SK-N-SH treated with all-trans-retinoic acid at 6 μM for 48 hours (cell line): ENCODE results near the gene EHD4.

ENCODE experiments used
- ATAC-seq: fragments of 200-7000 bp; cut with Tn5 transposase; 3 replicates; pipeline ENCODE4 v1.9.1; 2020; ENCODE audit warnings: mild to moderate bottlenecking, moderate library complexity
- ARNTL ChIP-seq: fragments of 450-650 bp; formaldehyde crosslinking; IDR thresholded peaks from 2 replicates; pipeline ENCODE4 v1.5.0; 2020; ENCODE audit warnings: low read depth, mild to moderate bottlenecking, moderate library complexity, borderline replicate concordance
- CREB5 ChIP-seq: fragments of 250-450 bp; sonication (Bioruptor Pico); IDR thresholded peaks from 2 replicates; pipeline ENCODE4 v1.5.1; 2020; ENCODE audit warnings: low read depth, mild to moderate bottlenecking, moderate library complexity
- CSDC2 ChIP-seq: fragments of 250-450 bp; sonication (Bioruptor Pico); IDR thresholded peaks from 2 replicates; pipeline ENCODE4 v1.5.0; 2020; ENCODE audit warnings: mild to moderate bottlenecking, moderate library complexity
- CSRNP3 ChIP-seq: fragments of 250-450 bp; sonication (Bioruptor Pico); IDR thresholded peaks from 2 replicates; pipeline ENCODE4 v1.5.1; 2021; ENCODE audit warnings: mild to moderate bottlenecking, moderate library complexity
- ESRRG ChIP-seq: fragments of 250-450 bp; sonication (Bioruptor Pico); IDR thresholded peaks from 2 replicates; pipeline ENCODE4 v1.6.1; 2021; ENCODE audit warnings: mild to moderate bottlenecking
- GLIS3 ChIP-seq: fragments of 250-450 bp; sonication (Bioruptor Pico); IDR thresholded peaks from 2 replicates; pipeline ENCODE4 v1.5.0; 2020; ENCODE audit warnings: mild to moderate bottlenecking, moderate library complexity
- ISL1 ChIP-seq: fragments of 250-450 bp; sonication (Bioruptor Pico); IDR thresholded peaks from 2 replicates; pipeline ENCODE4 v2.1.2; 2022; ENCODE audit warnings: mild to moderate bottlenecking, moderate library complexity
- PATZ1 ChIP-seq: fragments of 250-450 bp; sonication (Bioruptor Pico); IDR thresholded peaks from 2 replicates; pipeline ENCODE4 v1.8.0; 2020; ENCODE audit warnings: mild to moderate bottlenecking, moderate library complexity, borderline replicate concordance
- SNAI2 ChIP-seq: fragments of 250-450 bp; sonication (Bioruptor Pico); IDR thresholded peaks from 2 replicates; pipeline ENCODE4 v1.5.0; 2020; ENCODE audit warnings: mild to moderate bottlenecking, moderate library complexity
- TCF4 ChIP-seq: fragments of 250-450 bp; sonication (Bioruptor Pico); IDR thresholded peaks from 2 replicates; pipeline ENCODE4 v1.8.0; 2021; ENCODE audit warnings: mild to moderate bottlenecking, moderate library complexity, borderline replicate concordance
- TSHZ2 ChIP-seq: fragments of 250-450 bp; sonication (Bioruptor Pico); IDR thresholded peaks from 2 replicates; pipeline ENCODE4 v1.5.0; 2020; ENCODE audit warnings: mild to moderate bottlenecking, moderate library complexity
- ZC3H10 ChIP-seq: fragments of 250-450 bp; sonication (Bioruptor Pico); IDR thresholded peaks from 2 replicates; pipeline ENCODE4 v1.5.1; 2021; ENCODE audit warnings: mild to moderate bottlenecking, moderate library complexity
- ZFP3 ChIP-seq: fragments of 250-450 bp; sonication (Bioruptor Pico); IDR thresholded peaks from 2 replicates; pipeline ENCODE4 v1.5.0; 2020; ENCODE audit warnings: mild to moderate bottlenecking, moderate library complexity
- ZFP30 ChIP-seq: fragments of 450-650 bp; formaldehyde crosslinking; IDR thresholded peaks from 2 replicates; pipeline ENCODE4 v1.5.0; 2022; ENCODE audit warnings: mild to moderate bottlenecking, moderate library complexity
- ZNF565 ChIP-seq: fragments of 450-650 bp; formaldehyde crosslinking; conservative IDR thresholded peaks from 2 replicates; pipeline ENCODE4 v1.5.0; 2020; ENCODE audit warnings: low read depth, mild to moderate bottlenecking, moderate library complexity
- ZNF70 ChIP-seq: fragments of 450-650 bp; formaldehyde crosslinking; IDR thresholded peaks from 2 replicates; pipeline ENCODE4 v1.5.0; 2020; ENCODE audit warnings: mild to moderate bottlenecking, moderate library complexity
- ZNF8 ChIP-seq: fragments of 450-650 bp; formaldehyde crosslinking; IDR thresholded peaks from 2 replicates; pipeline ENCODE4 v1.5.0; 2020; ENCODE audit warnings: mild to moderate bottlenecking, moderate library complexity

EHD4 gene

GRCh38 chr15:42009474-42009873 is 37.1 kb upstream of the EHD4 start (continued):
- TF ChIP-seq PATZ1 (CRISPR knock-in tag) (no peak), CSRNP3 (CRISPR knock-in tag) (no peak), GLIS3 (no peak)

GRCh38 chr15:42009022-42009421 is 36.7 kb upstream of the EHD4 start:
- TF ChIP-seq ZFP30 (CRISPR knock-in tag) (no peak), ZNF70 (CRISPR knock-in tag) (no peak), TSHZ2 (CRISPR knock-in tag) (no peak), TCF4 (CRISPR knock-in tag) (no peak), GLIS3 (no peak), ZFP3 (CRISPR knock-in tag) (no peak)
- no peak for ATAC-seq

- ATAC-seq, result no peak
- no peak for TF ChIP-seq ZNF565 (CRISPR knock-in tag)
These were observed 35.0 kb upstream of the EHD4 start for GRCh38 chr15:42007386-42007785.

- TF ChIP-seq CSDC2 (CRISPR knock-in tag), result no peak
- no peak for TF ChIP-seq ZNF8 (CRISPR knock-in tag)
- TF ChIP-seq SNAI2 (CRISPR knock-in tag), result no peak
- TF ChIP-seq CSRNP3 (CRISPR knock-in tag), result no peak
- no peak for TF ChIP-seq GLIS3
- no peak for TF ChIP-seq ZFP30 (CRISPR knock-in tag)
- no peak for TF ChIP-seq ESRRG (CRISPR knock-in tag)
- TF ChIP-seq ZNF565 (CRISPR knock-in tag), result no peak
- no peak for TF ChIP-seq TCF4 (CRISPR knock-in tag)
- TF ChIP-seq CREB5, result no peak
- no peak for TF ChIP-seq ZFP3 (CRISPR knock-in tag)
- TF ChIP-seq ISL1 (CRISPR knock-in tag), result no peak
- TF ChIP-seq PATZ1 (CRISPR knock-in tag), result no peak
- TF ChIP-seq, all 23 proteins: peak for 0
- ATAC-seq, result no peak
These were observed 30.0 kb upstream of the EHD4 start for GRCh38 chr15:42002333-42002732.

- TF ChIP-seq ZC3H10 (CRISPR knock-in tag) (no peak), CSDC2 (CRISPR knock-in tag) (no peak), ARNTL (CRISPR knock-in tag) (no peak), ISL1 (CRISPR knock-in tag) (no peak), CSRNP3 (CRISPR knock-in tag) (no peak)
- no peak for ATAC-seq
These were observed 28.9 kb upstream of the EHD4 start for GRCh38 chr15:42001236-42001635.
